ENCODE measurements around the gene TMEM213.

TMEM213 gene

GRCh38 chr7:138843632-138844580 lies 46.1 kb downstream of the TMEM213 start:
- DNase-seq, result no peak

GRCh38 chr7:138845711-138846110 lies 47.9 kb downstream of the TMEM213 start:
- DNase-seq, result no peak

GRCh38 chr7:138848056-138848980 lies 50.5 kb downstream of the TMEM213 start:
- no peak for DNase-seq

GRCh38 chr7:138849701-138850100 lies 51.9 kb downstream of the TMEM213 start:
- no peak for DNase-seq

- no peak for DNase-seq
Observed at GRCh38 chr7:138852469-138852868, 54.7 kb downstream of the TMEM213 start.

GRCh38 chr7:138853448-138853847 lies 55.7 kb downstream of the TMEM213 start:
- no peak for DNase-seq

GRCh38 chr7:138854115-138854645 lies 56.4 kb downstream of the TMEM213 start:
- DNase-seq, result no peak

GRCh38 chr7:138857728-138858127 lies 59.9 kb downstream of the TMEM213 start:
- no peak for DNase-seq

GRCh38 chr7:138861051-138861450 lies 63.3 kb downstream of the TMEM213 start:
- no peak for DNase-seq

GRCh38 chr7:138863931-138864330 lies 66.1 kb downstream of the TMEM213 start:
- no peak for DNase-seq

GRCh38 chr7:138864667-138865066 lies 66.9 kb downstream of the TMEM213 start:
- DNase-seq, result no peak

GRCh38 chr7:138865843-138866242 lies 68.0 kb downstream of the TMEM213 start:
- DNase-seq, result no peak

- DNase-seq, result no peak
Observed at GRCh38 chr7:138866353-138866752, 68.6 kb downstream of the TMEM213 start.

- DNase-seq, result no peak
Observed at GRCh38 chr7:138867744-138868143, 70.0 kb downstream of the TMEM213 start.

GRCh38 chr7:138868711-138869110 lies 70.9 kb downstream of the TMEM213 start:
- DNase-seq, result no peak

GRCh38 chr7:138869353-138869752 lies 71.6 kb downstream of the TMEM213 start:
- no peak for DNase-seq

GRCh38 chr7:138871065-138871813 lies 73.4 kb downstream of the TMEM213 start:
- DNase-seq, result no peak

GRCh38 chr7:138871814-138872090 lies 74.0 kb downstream of the TMEM213 start:
- no peak for DNase-seq

- DNase-seq, result no peak
Observed at GRCh38 chr7:138872576-138872975, 74.8 kb downstream of the TMEM213 start.

- DNase-seq, result no peak
Observed at GRCh38 chr7:138873220-138873892, 75.6 kb downstream of the TMEM213 start.

GRCh38 chr7:138875794-138876193 lies 78.0 kb downstream of the TMEM213 start:
- DNase-seq, result no peak

GRCh38 chr7:138876326-138876725 lies 78.5 kb downstream of the TMEM213 start:
- no peak for DNase-seq
